HUES64 (cell line): ENCODE data around the gene WNT8B.

Experiments
- H3K27ac ChIP-seq: 2 replicates; pipeline ENCODE4 v1.7.0; 2013; ENCODE audit warnings: low read depth, low read length, inconsistent platforms
- H3K27me3 ChIP-seq: 2 replicates; pipeline ENCODE4 v1.6.1; 2013; ENCODE audit warnings: mild to moderate bottlenecking, low read length; ENCODE audit not compliant: insufficient read depth
- H3K36me3 ChIP-seq: 2 replicates; pipeline ENCODE4 v1.6.1; 2013; ENCODE audit warnings: mild to moderate bottlenecking, low read length; ENCODE audit not compliant: insufficient read depth
- H3K4me1 ChIP-seq: 2 replicates; pipeline ENCODE4 v1.6.1; 2013; ENCODE audit warnings: mild to moderate bottlenecking, low read length, moderate library complexity; ENCODE audit not compliant: insufficient read depth
- H3K4me3 ChIP-seq: 2 replicates; pipeline ENCODE4 v1.5.1; 2013; ENCODE audit warnings: mild to moderate bottlenecking, low read length, moderate library complexity
- H3K9ac ChIP-seq: 2 replicates; pipeline ENCODE4 v1.6.1; 2013; ENCODE audit warnings: mild to moderate bottlenecking, low read depth, low read length
- H3K9me3 ChIP-seq: 2 replicates; pipeline ENCODE4 v1.6.1; 2013; ENCODE audit warnings: low read depth, low read length; ENCODE audit not compliant: insufficient read depth
- WGBS: fragments of 150-250, 120-280 bp; methylation state at CpG from one replicate; pipeline ENCODE4 v1.1.7; 2013; ENCODE audit warnings: missing lambda C conversion rate; 5-methylcytosine and 5-hydroxymethylcytosine counted together

The WNT8B gene

DNA sequence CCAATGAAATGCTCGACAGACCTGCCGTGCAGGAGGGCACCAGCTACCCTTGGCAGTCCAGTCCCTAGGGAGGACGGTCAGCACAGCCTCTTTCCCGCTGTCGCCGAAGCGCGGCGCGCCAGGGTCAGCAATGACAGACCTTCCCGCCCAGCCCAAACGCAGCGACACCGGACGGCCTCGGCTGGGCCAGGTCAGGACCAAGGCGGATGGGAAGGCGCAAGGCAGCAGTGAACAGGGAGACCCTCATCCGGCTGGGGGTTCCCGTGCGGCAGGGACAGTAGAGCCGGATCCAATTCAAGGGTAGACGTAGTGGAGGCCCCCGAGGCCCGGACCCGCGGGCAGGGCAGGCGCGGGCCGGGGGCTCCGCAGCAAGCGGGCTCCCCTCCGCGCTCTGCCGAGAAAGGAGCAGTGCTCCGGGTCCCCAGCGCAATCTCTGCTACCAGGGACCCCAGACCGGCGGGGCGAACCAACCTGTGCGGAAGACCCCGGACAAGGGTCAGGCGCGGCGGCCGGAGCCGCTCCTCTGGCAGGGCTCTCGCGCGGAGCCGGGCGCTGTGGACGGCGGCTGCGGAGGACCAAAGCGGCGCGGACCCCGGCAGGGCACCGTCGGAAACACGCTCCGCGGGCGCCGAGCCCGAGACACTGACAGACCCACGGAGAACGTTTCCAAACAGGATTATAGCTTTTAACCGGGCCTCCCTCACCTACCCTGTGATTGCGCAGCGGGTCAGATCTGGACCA, 56.7 kb downstream of the WNT8B start, which contains the start of gene SEC31B:
TSS of gene SEC31B (minus strand) at position 551 of the 741 bp plus-strand sequence. CDS start 2,909 bp downstream, outside the sequence.
- peak within 1 kb of the TSS; percentile 21; the same call in 1 of the 2 replicates for H3K9ac ChIP-seq
- H3K36me3 ChIP-seq, result peaks cover 14% of the 10 kb centered on the region
- peaks cover 8% of the 10 kb centered on the region; the same call in 1 of the 2 replicates for H3K4me1 ChIP-seq
- H3K9me3 ChIP-seq, result no peaks in the 10 kb centered on the region
- H3K27me3 ChIP-seq, result peaks cover 30% of the 10 kb centered on the region
- H3K4me3 ChIP-seq, result peak within 1 kb of the TSS; percentile 57
- WGBS, result 2% methylated on average over 72 of the region's 72 CpGs
- H3K27ac ChIP-seq, result no peak within 1 kb of the TSS

DNA sequence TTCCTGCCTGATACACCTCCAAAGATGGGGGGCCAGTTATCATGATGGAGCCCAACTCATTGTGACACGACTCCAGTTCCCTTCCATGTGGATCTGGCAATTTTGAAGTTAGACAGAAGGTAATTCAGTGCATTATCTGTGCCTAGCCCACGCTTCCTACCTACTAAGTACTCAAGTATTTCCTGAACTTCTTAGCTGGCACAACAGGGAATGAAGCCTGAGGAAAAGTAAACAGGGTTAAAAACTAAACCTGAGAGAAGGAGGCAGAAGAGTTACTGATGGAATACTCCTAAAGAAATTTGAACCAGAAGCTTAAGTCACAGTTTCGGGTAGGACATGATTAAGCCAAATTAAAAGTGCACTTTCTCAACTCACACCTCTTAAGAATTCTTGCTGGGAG, 58.0 kb downstream of the WNT8B start:
- H3K27me3 ChIP-seq, result peaks cover 30% of the 10 kb centered on the region
- H3K27ac ChIP-seq, result no peak overlapping the region

DNA sequence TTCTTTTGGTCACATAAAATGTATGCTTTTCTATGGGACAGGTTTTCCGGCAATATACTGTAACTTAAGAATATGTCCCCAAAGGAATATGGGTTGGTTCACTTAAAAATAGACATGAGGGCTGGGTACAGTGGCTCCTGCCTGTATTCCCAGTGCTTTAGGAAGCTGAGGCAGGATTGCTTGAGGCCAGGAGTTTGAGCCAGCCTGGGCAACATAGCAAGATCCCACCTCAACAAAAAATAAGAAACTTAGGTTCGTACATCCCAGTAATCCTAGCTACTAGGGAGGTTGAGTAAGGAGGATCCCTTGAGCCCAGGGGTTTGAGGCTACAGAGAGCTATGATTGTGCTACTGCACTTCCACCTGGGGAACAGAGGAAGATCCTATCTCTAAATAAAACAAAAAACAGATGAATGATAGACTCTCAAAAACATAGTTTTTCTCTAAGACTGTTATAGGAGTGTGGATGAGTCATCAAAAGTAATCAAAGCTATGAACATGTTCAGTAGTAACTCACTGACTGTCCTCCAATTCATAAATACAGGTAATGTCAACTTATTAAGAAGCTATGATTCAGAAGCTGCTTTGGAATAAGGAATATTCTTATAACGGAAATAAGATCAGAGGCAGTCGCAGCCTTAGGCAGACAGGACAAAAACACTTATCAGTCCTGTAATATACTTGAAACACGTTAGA, 59.4 kb downstream of the WNT8B start:
- Histone ChIP-seq H3K36me3 (peaks cover 42% of the 10 kb centered on the region), H3K4me1 (peaks cover 8% of the 10 kb centered on the region; the same call in 1 of the 2 replicates), H3K4me3 (no peak overlapping the region), H3K27ac (no peak overlapping the region), H3K9me3 (no peaks in the 10 kb centered on the region), H3K27me3 (peaks cover 30% of the 10 kb centered on the region), H3K9ac (no peak overlapping the region)
- 100% methylated on average over 3 of the region's 5 CpGs for WGBS

More for the DNA sequence above, 58.0 kb downstream of the WNT8B start:
- Histone ChIP-seq H3K4me3 (no peak overlapping the region), H3K9me3 (no peaks in the 10 kb centered on the region), H3K9ac (no peak overlapping the region), H3K4me1 (peaks cover 8% of the 10 kb centered on the region; the same call in 1 of the 2 replicates), H3K36me3 (peaks cover 27% of the 10 kb centered on the region)
- WGBS, result 93% methylated on average over 3 of the region's 3 CpGs

DNA sequence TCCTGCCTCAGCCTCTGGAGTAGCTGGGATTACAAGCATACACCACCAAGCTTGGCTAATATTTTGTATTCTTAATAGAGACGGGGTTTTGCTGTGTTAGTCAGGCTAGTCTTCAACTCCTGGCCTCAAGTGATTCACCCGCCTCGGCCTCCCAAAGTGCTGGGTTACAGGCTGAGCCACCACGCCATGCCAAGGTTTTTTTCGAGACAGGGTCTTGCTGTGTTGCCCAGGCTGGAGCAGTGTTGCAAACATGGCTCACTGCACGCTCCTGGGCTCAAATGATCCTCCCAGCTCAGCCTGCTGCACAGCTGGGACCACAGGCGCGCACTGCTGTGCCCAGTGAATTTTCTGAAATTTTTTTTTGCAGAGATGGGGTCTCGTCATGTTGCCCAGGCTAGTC, 60.1 kb downstream of the WNT8B start:
- Histone ChIP-seq H3K4me3 (no peak overlapping the region), H3K4me1 (peaks cover 8% of the 10 kb centered on the region; the same call in 1 of the 2 replicates), H3K27me3 (peaks cover 30% of the 10 kb centered on the region), H3K36me3 (peaks cover 42% of the 10 kb centered on the region), H3K9me3 (no peaks in the 10 kb centered on the region), H3K9ac (no peak overlapping the region), H3K27ac (no peak overlapping the region)
- 95% methylated on average over 9 of the region's 9 CpGs for whole genome bisulfite sequencing

- Histone ChIP-seq H3K4me3 (no peak overlapping the region), H3K27me3 (peaks cover 18% of the 10 kb centered on the region), H3K36me3 (peaks cover 48% of the 10 kb centered on the region), H3K27ac (no peak overlapping the region), H3K9me3 (no peaks in the 10 kb centered on the region), H3K4me1 (no peaks in the 10 kb centered on the region; the same call in 1 of the 2 replicates), H3K9ac (no peak overlapping the region)
- 93% methylated on average over 6 of the region's 6 CpGs for WGBS
Observed at GRCh38 chr10:100524206-100524605, 61.4 kb downstream of the WNT8B start.

DNA sequence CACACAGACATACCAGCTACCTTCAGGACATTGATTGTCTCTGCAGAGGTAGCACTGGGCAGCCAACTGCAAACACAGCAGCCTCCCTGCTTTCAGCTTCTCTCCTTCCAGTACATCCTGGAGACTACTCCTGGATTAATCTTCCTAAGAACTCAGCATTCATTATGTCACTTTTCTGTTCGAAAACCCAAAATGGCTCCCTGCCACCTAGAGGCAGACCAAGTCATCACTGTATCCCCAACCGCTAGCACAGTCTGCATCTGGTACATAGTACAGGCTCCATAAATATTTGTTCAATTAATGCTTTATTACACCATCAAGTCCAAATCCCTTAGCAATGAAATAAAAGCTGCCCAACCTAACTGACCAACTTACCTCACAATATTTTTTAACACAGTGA, 61.8 kb downstream of the WNT8B start:
- Histone ChIP-seq H3K4me1 (no peaks in the 10 kb centered on the region; the same call in 1 of the 2 replicates), H3K4me3 (no peak overlapping the region), H3K27ac (no peak overlapping the region), H3K9me3 (no peaks in the 10 kb centered on the region), H3K27me3 (peaks cover 14% of the 10 kb centered on the region), H3K36me3 (peaks cover 48% of the 10 kb centered on the region), H3K9ac (no peak overlapping the region)
- WGBS, result 95% methylated on average over 2 of the region's 2 CpGs

GRCh38 chr10:100528123-100528886, 65.5 kb downstream of the WNT8B start:
- Histone ChIP-seq H3K9ac (peak overlapping the region; percentile 73; the same call in 1 of the 2 replicates), H3K27ac (no peak overlapping the region), H3K4me3 (peak overlapping the region; percentile 75), H3K9me3 (peaks cover 3% of the 10 kb centered on the region; the same call in 1 of the 2 replicates), H3K27me3 (no peaks in the 10 kb centered on the region), H3K36me3 (peaks cover 45% of the 10 kb centered on the region), H3K4me1 (no peaks in the 10 kb centered on the region; the same call in 1 of the 2 replicates)
- 94% methylated on average over 7 of the region's 7 CpGs for WGBS

- Histone ChIP-seq H3K27me3 (no peaks in the 10 kb centered on the region), H3K27ac (no peak overlapping the region), H3K36me3 (peaks cover 38% of the 10 kb centered on the region), H3K4me3 (peak overlapping the region; percentile 75), H3K4me1 (no peaks in the 10 kb centered on the region; the same call in 1 of the 2 replicates), H3K9ac (peak overlapping the region; percentile 73), H3K9me3 (peaks cover 3% of the 10 kb centered on the region; the same call in 1 of the 2 replicates)
- WGBS, result 9% methylated on average over 18 of the region's 18 CpGs
Observed at GRCh38 chr10:100528921-100529474, 66.2 kb downstream of the WNT8B start.

GRCh38 chr10:100529475-100530298, 66.9 kb downstream of the WNT8B start, which contains the start of gene NDUFB8:
TSS of gene NDUFB8 (minus strand) at chr10:100529871. CDS start at chr10:100529851, 20 bp downstream.
- Histone ChIP-seq H3K9me3 (peaks cover 3% of the 10 kb centered on the region; the same call in 1 of the 2 replicates), H3K9ac (peak within 1 kb of the TSS; percentile 73), H3K36me3 (peaks cover 31% of the 10 kb centered on the region), H3K27ac (no peak within 1 kb of the TSS), H3K4me1 (no peaks in the 10 kb centered on the region; the same call in 1 of the 2 replicates), H3K27me3 (no peaks in the 10 kb centered on the region), H3K4me3 (peak within 1 kb of the TSS; percentile 75)
- 1% methylated on average over 43 of the region's 43 CpGs for WGBS

GRCh38 chr10:100531761-100532160, 69.0 kb downstream of the WNT8B start:
- Histone ChIP-seq H3K9ac (no peak overlapping the region), H3K4me1 (no peaks in the 10 kb centered on the region; the same call in 1 of the 2 replicates), H3K4me3 (no peak overlapping the region), H3K27me3 (no peaks in the 10 kb centered on the region), H3K27ac (no peak overlapping the region), H3K9me3 (peaks cover 3% of the 10 kb centered on the region; the same call in 1 of the 2 replicates), H3K36me3 (peaks cover 11% of the 10 kb centered on the region)
